Measurements from ENCODE around the gene SGO2. TPM values are rescaled to one million over a fixed set of nuclear protein-coding genes. Genes with fewer than 3 reads are reported as not detected.

The SGO2 gene
- total RNA-seq, 1 experiment from 2014 or later, result 32.3 TPM

DNA sequence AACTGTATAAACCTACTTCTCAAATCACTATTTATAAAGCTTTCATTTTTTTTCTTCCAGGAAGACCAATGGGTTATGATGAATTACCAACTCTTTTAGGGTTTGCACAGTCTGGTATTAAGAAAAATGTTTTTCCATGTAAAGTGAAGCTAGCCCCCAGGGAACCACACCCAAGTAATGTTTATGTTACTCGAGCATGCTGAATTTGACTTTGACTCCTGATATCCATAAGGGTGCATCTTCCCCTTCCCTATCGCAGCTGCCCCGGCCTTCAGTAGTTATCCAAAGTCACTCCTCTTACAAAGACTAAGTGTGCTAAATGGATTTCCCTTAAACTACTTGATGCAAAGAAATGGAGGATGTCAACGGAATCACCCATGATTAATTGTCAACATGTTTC, 37.8 kb upstream of the SGO2 start:
- H3K4me1 ChIP-seq (ENCODE audit: low read length), result no peaks in the 10 kb centered on the region
- no peak overlapping the region for H3K4me2 ChIP-seq (ENCODE audit: low read depth, low read length, poor library complexity, severe bottlenecking)
- H3K79me2 ChIP-seq (ENCODE audit: low read length), result no peaks in the 10 kb centered on the region
- H3K9me2 ChIP-seq (replicated peaks; ENCODE audit: insufficient read depth, low read length), result no peaks in the 10 kb centered on the region
- no peaks in the 10 kb centered on the region for H3K27me3 ChIP-seq (ENCODE audit: low read length)
- H2AFZ ChIP-seq (ENCODE audit: low read length), result no peak overlapping the region
- H3K9me3 ChIP-seq (ENCODE audit: low read length), result no peaks in the 10 kb centered on the region
- H3K27ac ChIP-seq (ENCODE audit: low read length), result no peak overlapping the region
- DNase-seq, result no peak
- H3K4me3 ChIP-seq (ENCODE audit: low read length), result no peak overlapping the region
- peaks cover 19% of the 10 kb centered on the region for H3K36me3 ChIP-seq (ENCODE audit: insufficient read depth, low read length)
- no peaks in the 10 kb centered on the region for H4K20me1 ChIP-seq (ENCODE audit: insufficient read depth, low read depth, low read length)
- H3K9ac ChIP-seq (ENCODE audit: low read length), result no peak overlapping the region

- Histone ChIP-seq H3K9ac (ENCODE audit: low read length) (no peak overlapping the region), H3K4me1 (ENCODE audit: low read length) (no peaks in the 10 kb centered on the region), H3K9me2 (replicated peaks; ENCODE audit: insufficient read depth, low read length) (no peaks in the 10 kb centered on the region), H3K79me2 (ENCODE audit: low read length) (no peaks in the 10 kb centered on the region), H3K4me2 (ENCODE audit: low read depth, low read length, poor library complexity, severe bottlenecking) (no peak overlapping the region), H2AFZ (ENCODE audit: low read length) (no peak overlapping the region), H4K20me1 (ENCODE audit: insufficient read depth, low read depth, low read length) (no peaks in the 10 kb centered on the region), H3K4me3 (ENCODE audit: low read length) (no peak overlapping the region), H3K9me3 (ENCODE audit: low read length) (no peaks in the 10 kb centered on the region), H3K27me3 (ENCODE audit: low read length) (no peaks in the 10 kb centered on the region), H3K36me3 (ENCODE audit: insufficient read depth, low read length) (peaks cover 24% of the 10 kb centered on the region), H3K27ac (ENCODE audit: low read length) (no peak overlapping the region)
- DNase-seq, result no peak
These were observed 36.0 kb upstream of the SGO2 start for GRCh38 chr2:200490001-200490400.

DNA sequence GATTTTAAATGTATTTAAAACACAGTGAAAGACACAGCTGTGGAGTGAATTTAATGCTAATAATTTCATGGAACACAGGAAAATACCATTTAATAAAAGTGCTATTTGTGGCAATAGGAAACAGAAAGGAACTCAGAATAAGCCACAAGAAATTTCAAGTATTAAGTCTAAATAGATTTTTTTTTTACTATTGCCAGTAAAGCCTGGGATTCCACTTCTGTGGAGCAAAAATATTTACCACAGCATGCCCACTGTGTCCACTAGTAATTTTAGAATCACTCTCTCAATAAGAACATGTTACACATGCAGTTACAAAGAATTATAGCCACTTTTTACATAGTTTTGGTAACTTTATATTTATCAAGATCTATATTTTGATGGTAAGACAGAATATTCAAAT, 33.4 kb upstream of the SGO2 start:
- Histone ChIP-seq H2AFZ (ENCODE audit: low read length) (no peak overlapping the region), H4K20me1 (ENCODE audit: insufficient read depth, low read depth, low read length) (no peaks in the 10 kb centered on the region), H3K4me1 (ENCODE audit: low read length) (no peaks in the 10 kb centered on the region), H3K27ac (ENCODE audit: low read length) (no peak overlapping the region), H3K4me3 (ENCODE audit: low read length) (no peak overlapping the region), H3K9me2 (replicated peaks; ENCODE audit: insufficient read depth, low read length) (no peaks in the 10 kb centered on the region), H3K4me2 (ENCODE audit: low read depth, low read length, poor library complexity, severe bottlenecking) (no peak overlapping the region), H3K27me3 (ENCODE audit: low read length) (no peaks in the 10 kb centered on the region), H3K9me3 (ENCODE audit: low read length) (no peaks in the 10 kb centered on the region), H3K9ac (ENCODE audit: low read length) (no peak overlapping the region), H3K79me2 (ENCODE audit: low read length) (no peaks in the 10 kb centered on the region), H3K36me3 (ENCODE audit: insufficient read depth, low read length) (peaks cover 32% of the 10 kb centered on the region)
- DNase-seq, result no peak

- Histone ChIP-seq H3K9me2 (replicated peaks; ENCODE audit: insufficient read depth, low read length) (no peaks in the 10 kb centered on the region), H2AFZ (ENCODE audit: low read length) (no peak overlapping the region), H3K36me3 (ENCODE audit: insufficient read depth, low read length) (peaks cover 40% of the 10 kb centered on the region), H3K79me2 (ENCODE audit: low read length) (no peaks in the 10 kb centered on the region), H3K4me1 (ENCODE audit: low read length) (no peaks in the 10 kb centered on the region), H3K27me3 (ENCODE audit: low read length) (no peaks in the 10 kb centered on the region), H3K9me3 (ENCODE audit: low read length) (no peaks in the 10 kb centered on the region), H4K20me1 (ENCODE audit: insufficient read depth, low read depth, low read length) (no peaks in the 10 kb centered on the region), H3K27ac (ENCODE audit: low read length) (no peak overlapping the region), H3K4me3 (ENCODE audit: low read length) (no peak overlapping the region), H3K4me2 (ENCODE audit: low read depth, low read length, poor library complexity, severe bottlenecking) (no peak overlapping the region), H3K9ac (ENCODE audit: low read length) (no peak overlapping the region)
- DNase-seq, result no peak
These were observed 32.0 kb upstream of the SGO2 start for GRCh38 chr2:200494048-200494447.

- H2AFZ ChIP-seq (ENCODE audit: low read length), result no peak overlapping the region
- H3K79me2 ChIP-seq (ENCODE audit: low read length), result no peaks in the 10 kb centered on the region
- H4K20me1 ChIP-seq (ENCODE audit: insufficient read depth, low read depth, low read length), result no peaks in the 10 kb centered on the region
- no peak overlapping the region for H3K4me2 ChIP-seq (ENCODE audit: low read depth, low read length, poor library complexity, severe bottlenecking)
- no peak overlapping the region for H3K27ac ChIP-seq (ENCODE audit: low read length)
- no peak overlapping the region for H3K9ac ChIP-seq (ENCODE audit: low read length)
- H3K36me3 ChIP-seq (ENCODE audit: insufficient read depth, low read length), result peaks cover 34% of the 10 kb centered on the region
- H3K9me3 ChIP-seq (ENCODE audit: low read length), result no peaks in the 10 kb centered on the region
- H3K27me3 ChIP-seq (ENCODE audit: low read length), result no peaks in the 10 kb centered on the region
- H3K9me2 ChIP-seq (replicated peaks; ENCODE audit: insufficient read depth, low read length), result no peaks in the 10 kb centered on the region
- H3K4me1 ChIP-seq (ENCODE audit: low read length), result no peaks in the 10 kb centered on the region
- no peak overlapping the region for H3K4me3 ChIP-seq (ENCODE audit: low read length)
- DNase-seq, result no peak
These were observed 29.3 kb upstream of the SGO2 start for GRCh38 chr2:200496696-200497095.

DNA sequence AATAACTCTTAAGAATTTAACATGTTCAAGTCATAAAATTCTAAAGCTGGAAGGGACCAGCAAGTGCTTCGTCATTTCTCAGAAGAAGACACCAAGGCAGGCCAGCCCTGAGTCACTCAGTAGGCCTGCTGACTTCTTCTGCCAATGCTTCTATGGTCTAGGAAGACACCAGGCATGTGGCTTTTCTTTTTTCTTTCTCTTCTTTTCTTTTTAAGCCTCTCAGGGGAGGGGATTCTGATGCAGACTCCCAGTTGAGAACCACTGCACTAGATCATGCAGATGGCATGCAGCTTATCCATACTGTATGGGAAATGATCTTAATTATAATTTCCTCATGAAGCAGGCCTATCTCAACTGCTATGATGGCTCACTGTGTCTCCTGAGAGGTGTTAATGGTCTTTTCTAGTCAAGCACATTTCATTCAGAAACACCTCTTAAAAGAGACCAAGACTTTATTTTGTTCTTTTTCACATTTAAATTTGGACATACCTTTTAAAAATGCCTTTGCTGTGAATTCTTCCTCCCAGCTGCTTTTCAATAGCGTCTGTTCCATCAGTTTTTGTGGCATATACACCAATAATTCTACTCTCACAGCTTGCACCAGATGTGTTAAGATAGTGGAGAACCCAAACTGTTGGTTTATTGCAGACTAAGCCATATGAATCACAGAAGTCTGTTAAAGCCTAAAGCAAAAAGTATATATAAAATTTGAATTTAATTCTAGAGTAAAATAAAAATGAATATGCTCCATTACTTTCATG, 27.4 kb upstream of the SGO2 start:
- Histone ChIP-seq H3K9me3 (ENCODE audit: low read length) (peaks cover 4% of the 10 kb centered on the region; the same call in 1 of the 2 replicates), H3K9ac (ENCODE audit: low read length) (no peak overlapping the region), H3K4me3 (ENCODE audit: low read length) (no peak overlapping the region), H4K20me1 (ENCODE audit: insufficient read depth, low read depth, low read length) (no peaks in the 10 kb centered on the region), H3K4me1 (ENCODE audit: low read length) (no peaks in the 10 kb centered on the region), H3K4me2 (ENCODE audit: low read depth, low read length, poor library complexity, severe bottlenecking) (no peak overlapping the region), H2AFZ (ENCODE audit: low read length) (no peak overlapping the region), H3K9me2 (replicated peaks; ENCODE audit: insufficient read depth, low read length) (no peaks in the 10 kb centered on the region), H3K27me3 (ENCODE audit: low read length) (no peaks in the 10 kb centered on the region), H3K36me3 (ENCODE audit: insufficient read depth, low read length) (peaks cover 32% of the 10 kb centered on the region), H3K27ac (ENCODE audit: low read length) (no peak overlapping the region), H3K79me2 (ENCODE audit: low read length) (peaks cover 4% of the 10 kb centered on the region)
- no peak for DNase-seq

DNA sequence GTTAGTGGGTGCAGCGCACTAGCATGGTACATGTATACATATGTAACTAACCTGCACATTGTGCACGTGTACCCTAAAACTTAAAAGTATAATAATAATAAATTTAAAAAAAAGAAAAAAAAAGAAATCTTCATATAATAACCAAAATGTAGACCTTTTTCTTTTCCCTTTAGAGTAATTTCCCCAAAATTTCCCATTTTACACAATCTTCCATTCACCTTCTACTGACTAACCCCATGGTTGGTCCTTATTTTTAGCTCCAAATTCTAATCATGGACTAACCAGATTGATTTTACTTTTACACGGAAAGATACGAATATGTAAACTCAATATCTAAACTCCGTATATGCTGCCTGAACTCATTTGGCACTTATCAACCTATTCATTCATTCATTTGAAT, 23.8 kb upstream of the SGO2 start:
- DNase-seq, result no peak

GRCh38 chr2:200506679-200507078, 19.3 kb upstream of the SGO2 start:
- no peak overlapping the region for H3K27ac ChIP-seq (ENCODE audit: low read length)
- H3K4me3 ChIP-seq (ENCODE audit: low read length), result no peak overlapping the region
- peaks cover 16% of the 10 kb centered on the region for H3K4me1 ChIP-seq (ENCODE audit: low read length)
- no peak for DNase-seq
- peaks cover 26% of the 10 kb centered on the region for H3K79me2 ChIP-seq (ENCODE audit: low read length)
- no peaks in the 10 kb centered on the region; the same call in 1 of the 2 replicates for H3K9me2 ChIP-seq (replicated peaks; ENCODE audit: insufficient read depth, low read length)
- no peaks in the 10 kb centered on the region for H3K27me3 ChIP-seq (ENCODE audit: low read length)
- no peaks in the 10 kb centered on the region for H4K20me1 ChIP-seq (ENCODE audit: insufficient read depth, low read depth, low read length)
- no peak overlapping the region for H2AFZ ChIP-seq (ENCODE audit: low read length)
- H3K36me3 ChIP-seq (ENCODE audit: insufficient read depth, low read length), result peaks cover 23% of the 10 kb centered on the region
- H3K4me2 ChIP-seq (ENCODE audit: low read depth, low read length, poor library complexity, severe bottlenecking), result no peak overlapping the region
- H3K9me3 ChIP-seq (ENCODE audit: low read length), result peaks cover 4% of the 10 kb centered on the region; the same call in 1 of the 2 replicates
- H3K9ac ChIP-seq (ENCODE audit: low read length), result no peak overlapping the region

More for the DNA sequence above, 23.8 kb upstream of the SGO2 start:
- no peaks in the 10 kb centered on the region for H4K20me1 ChIP-seq (ENCODE audit: insufficient read depth, low read depth, low read length)
- no peak overlapping the region for H3K4me3 ChIP-seq (ENCODE audit: low read length)
- no peak overlapping the region for H3K4me2 ChIP-seq (ENCODE audit: low read depth, low read length, poor library complexity, severe bottlenecking)
- H3K9me2 ChIP-seq (replicated peaks; ENCODE audit: insufficient read depth, low read length), result no peaks in the 10 kb centered on the region
- no peaks in the 10 kb centered on the region for H3K4me1 ChIP-seq (ENCODE audit: low read length)
- H3K27ac ChIP-seq (ENCODE audit: low read length), result no peak overlapping the region
- H3K36me3 ChIP-seq (ENCODE audit: insufficient read depth, low read length), result peaks cover 32% of the 10 kb centered on the region
- no peak overlapping the region for H2AFZ ChIP-seq (ENCODE audit: low read length)
- peaks cover 4% of the 10 kb centered on the region; the same call in 1 of the 2 replicates for H3K9me3 ChIP-seq (ENCODE audit: low read length)
- no peak overlapping the region for H3K9ac ChIP-seq (ENCODE audit: low read length)
- peaks cover 11% of the 10 kb centered on the region for H3K79me2 ChIP-seq (ENCODE audit: low read length)
- no peaks in the 10 kb centered on the region for H3K27me3 ChIP-seq (ENCODE audit: low read length)
